Measurements from ENCODE around the gene PRUNE2.
"Not testable (repeated sequence)": the region's sequence is repeated elsewhere in the genome, so short reads cannot be mapped to it uniquely, and the experiment has no call there.

The PRUNE2 gene

GRCh38 chr9:76800901-76801300 is 105.0 kb downstream of the PRUNE2 start:
- no peak for DNase-seq (ENCODE audit: low read depth, low spot score)

- no peak for DNase-seq (ENCODE audit: low read depth, low spot score)
Measured at GRCh38 chr9:76799473-76799872, 106.4 kb downstream of the PRUNE2 start.

- no peak for DNase-seq (ENCODE audit: low read depth, low spot score)
Measured at GRCh38 chr9:76798527-76798926, 107.4 kb downstream of the PRUNE2 start.

GRCh38 chr9:76796296-76796695 is 109.6 kb downstream of the PRUNE2 start:
- DNase-seq (ENCODE audit: low read depth, low spot score) = no peak

GRCh38 chr9:76793784-76794431 is 112.0 kb downstream of the PRUNE2 start:
- DNase-seq (ENCODE audit: low read depth, low spot score) = no peak

- DNase-seq (ENCODE audit: low read depth, low spot score) = no peak
Measured at GRCh38 chr9:76789840-76790239, 116.1 kb downstream of the PRUNE2 start.

GRCh38 chr9:76787677-76788076 is 118.2 kb downstream of the PRUNE2 start:
- DNase-seq (ENCODE audit: low read depth, low spot score) = no peak

GRCh38 chr9:76785501-76785900 is 120.4 kb downstream of the PRUNE2 start:
- DNase-seq (ENCODE audit: low read depth, low spot score) = no peak

GRCh38 chr9:76784881-76785280 is 121.0 kb downstream of the PRUNE2 start:
- no peak for DNase-seq (ENCODE audit: low read depth, low spot score)

- DNase-seq (ENCODE audit: low read depth, low spot score) = no peak
Measured at GRCh38 chr9:76772686-76773445, 133.0 kb downstream of the PRUNE2 start.

- DNase-seq (ENCODE audit: low read depth, low spot score) = no peak
Measured at GRCh38 chr9:76766126-76766525, 139.8 kb downstream of the PRUNE2 start.

- DNase-seq (ENCODE audit: low read depth, low spot score) = no peak
Measured at GRCh38 chr9:76764138-76764537, 141.8 kb downstream of the PRUNE2 start, which contains the start of gene PCA3. Gene PCA3 (plus strand): TSS chr9:76764438.

- no peak for DNase-seq (ENCODE audit: low read depth, low spot score)
Measured at GRCh38 chr9:76761448-76761847, 144.5 kb downstream of the PRUNE2 start.

GRCh38 chr9:76759732-76760131 is 146.2 kb downstream of the PRUNE2 start:
- no peak for DNase-seq (ENCODE audit: low read depth, low spot score)

- DNase-seq (ENCODE audit: low read depth, low spot score) = no peak
Measured at GRCh38 chr9:76758476-76758875, 147.4 kb downstream of the PRUNE2 start.

GRCh38 chr9:76756941-76757673 is 148.8 kb downstream of the PRUNE2 start:
- DNase-seq (ENCODE audit: low read depth, low spot score) = no peak

- no peak for DNase-seq (ENCODE audit: low read depth, low spot score)
Measured at GRCh38 chr9:76756268-76756640, 149.7 kb downstream of the PRUNE2 start.

GRCh38 chr9:76751001-76751400 is 154.9 kb downstream of the PRUNE2 start:
- DNase-seq (ENCODE audit: low read depth, low spot score) = no peak

- DNase-seq (ENCODE audit: low read depth, low spot score) = no peak
Measured at GRCh38 chr9:76744336-76744735, 161.6 kb downstream of the PRUNE2 start.

- DNase-seq (ENCODE audit: low read depth, low spot score) = no peak
Measured at GRCh38 chr9:76743931-76744330, 162.0 kb downstream of the PRUNE2 start.

- not testable (repeated sequence) for DNase-seq (ENCODE audit: low read depth, low spot score)
Measured at GRCh38 chr9:76742890-76743289, 163.0 kb downstream of the PRUNE2 start.

- no peak for DNase-seq (ENCODE audit: low read depth, low spot score)
Measured at GRCh38 chr9:76741524-76741923, 164.4 kb downstream of the PRUNE2 start.

GRCh38 chr9:76738402-76738801 is 167.5 kb downstream of the PRUNE2 start:
- no peak for DNase-seq (ENCODE audit: low read depth, low spot score)

All from brain pericyte (primary cell).